Activated T-cell treated with anti-CD3 and anti-CD28 coated beads for 4 hours (primary cell): ENCODE data around the gene COPA.
"Not testable (repeated sequence)": the region's sequence is repeated elsewhere in the genome, so short reads cannot be mapped to it uniquely, and the experiment has no call there.

Experiments used
- DNase-seq: peaks from one replicate; pipeline ENCODE4 v3.0.0-alpha.2; 2020

The COPA gene

DNA sequence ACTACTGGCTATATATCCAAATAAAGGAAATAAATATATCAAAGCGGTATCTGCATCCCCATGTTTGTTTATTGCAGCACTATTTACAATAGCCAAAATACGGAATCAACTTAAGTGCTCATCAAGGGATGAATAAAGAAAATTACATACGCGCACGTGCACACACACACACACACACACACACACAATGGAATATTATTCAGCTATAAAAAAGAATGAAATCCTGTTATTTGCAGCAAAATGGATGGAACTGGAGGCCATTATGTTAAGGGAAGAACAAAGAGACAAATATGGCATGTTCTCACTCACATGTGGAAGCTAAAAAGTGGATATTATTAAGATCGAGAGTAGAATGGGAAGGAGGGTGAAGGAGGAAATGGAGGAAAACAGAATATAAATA lies 20.2 kb downstream of the COPA start:
- no peak for DNase-seq

DNA sequence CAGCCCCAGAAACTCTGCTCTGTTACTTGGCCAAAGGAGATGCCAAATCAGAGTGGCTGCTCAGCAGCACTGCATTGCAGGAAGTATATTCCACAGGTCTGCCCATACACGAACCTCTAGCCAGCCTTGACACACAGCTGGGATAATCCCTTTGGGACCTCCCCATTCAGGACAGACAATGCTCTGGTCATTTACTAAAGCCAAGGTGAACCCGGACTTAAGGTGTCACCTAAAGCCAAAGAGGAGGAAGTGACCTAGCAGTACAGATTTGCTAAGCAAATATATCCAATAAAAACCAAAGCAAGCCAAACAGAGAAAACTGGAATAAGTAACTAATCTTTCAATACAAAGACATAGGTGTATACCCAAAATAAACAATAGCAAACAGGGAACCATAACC lies 27.7 kb downstream of the COPA start:
- no peak for DNase-seq

DNA sequence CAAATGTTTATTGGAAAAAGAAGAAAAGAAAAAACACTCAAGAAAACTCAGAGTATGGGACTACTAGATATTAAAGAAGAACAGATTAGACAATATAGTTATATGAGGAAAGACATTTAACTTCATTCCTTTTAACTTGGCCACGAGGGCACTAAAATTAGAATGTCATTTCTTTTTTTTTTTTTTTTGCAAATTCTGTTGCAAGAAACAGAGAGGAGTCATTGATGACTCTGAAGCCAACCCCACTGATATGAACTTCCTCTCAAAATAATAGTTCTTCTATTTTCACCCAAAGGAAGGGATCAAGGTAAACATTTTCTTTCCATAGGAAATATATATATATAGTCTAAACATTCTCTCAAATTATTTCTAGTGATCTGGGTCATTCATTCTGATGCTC lies 33.5 kb downstream of the COPA start:
- no peak for DNase-seq

DNA sequence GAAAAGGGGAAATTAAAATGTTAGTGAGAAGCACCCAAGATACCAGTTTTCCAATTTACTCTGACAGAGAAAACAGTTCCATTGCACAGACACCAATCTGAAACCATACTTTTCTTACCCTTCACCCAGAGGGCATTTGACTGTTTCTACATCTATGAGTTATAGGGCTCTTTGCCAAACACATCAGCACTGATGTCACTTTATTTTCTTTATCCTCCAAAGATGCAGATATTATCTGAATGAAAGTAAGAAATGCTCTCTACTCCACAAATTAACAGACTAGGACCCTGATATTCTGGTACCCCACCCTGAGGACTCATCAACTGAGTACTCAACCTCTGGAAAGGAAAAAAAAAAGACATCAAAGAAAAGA lies 33.9 kb downstream of the COPA start:
- DNase-seq: no peak

DNA sequence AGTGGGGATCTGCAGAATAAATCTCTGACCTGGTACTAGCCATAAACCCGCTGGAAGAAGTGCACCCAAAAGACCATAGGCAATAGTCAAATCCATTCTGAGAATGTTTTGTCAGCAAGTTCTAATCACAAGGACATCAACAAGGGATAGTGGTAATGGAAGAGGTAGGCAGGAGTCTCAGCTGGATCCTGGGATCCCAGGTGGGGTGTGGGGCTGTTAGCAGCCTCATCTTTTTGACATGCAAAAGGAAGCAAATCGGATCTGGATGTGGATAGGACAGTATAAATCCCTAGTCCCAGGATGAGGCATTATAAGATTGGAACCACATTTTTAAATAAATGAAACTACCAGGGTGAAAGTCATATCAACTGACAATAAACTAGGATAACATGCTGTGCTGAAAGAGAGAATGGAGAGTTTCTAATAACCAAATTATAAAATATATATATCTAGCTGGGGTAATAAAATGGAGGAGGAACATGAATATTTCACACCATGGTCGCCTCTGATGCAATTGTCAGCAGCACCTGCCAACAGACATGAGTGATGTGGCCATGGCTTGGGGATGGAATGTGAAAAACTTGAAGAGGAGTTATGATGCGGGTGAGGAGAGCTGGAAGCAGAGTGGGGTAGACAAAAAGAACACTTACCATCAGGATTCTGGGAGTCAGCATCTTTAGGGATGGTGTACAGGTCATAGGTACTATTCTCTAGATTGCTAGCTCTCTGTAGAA lies 34.4 kb downstream of the COPA start:
- no peak for DNase-seq

DNA sequence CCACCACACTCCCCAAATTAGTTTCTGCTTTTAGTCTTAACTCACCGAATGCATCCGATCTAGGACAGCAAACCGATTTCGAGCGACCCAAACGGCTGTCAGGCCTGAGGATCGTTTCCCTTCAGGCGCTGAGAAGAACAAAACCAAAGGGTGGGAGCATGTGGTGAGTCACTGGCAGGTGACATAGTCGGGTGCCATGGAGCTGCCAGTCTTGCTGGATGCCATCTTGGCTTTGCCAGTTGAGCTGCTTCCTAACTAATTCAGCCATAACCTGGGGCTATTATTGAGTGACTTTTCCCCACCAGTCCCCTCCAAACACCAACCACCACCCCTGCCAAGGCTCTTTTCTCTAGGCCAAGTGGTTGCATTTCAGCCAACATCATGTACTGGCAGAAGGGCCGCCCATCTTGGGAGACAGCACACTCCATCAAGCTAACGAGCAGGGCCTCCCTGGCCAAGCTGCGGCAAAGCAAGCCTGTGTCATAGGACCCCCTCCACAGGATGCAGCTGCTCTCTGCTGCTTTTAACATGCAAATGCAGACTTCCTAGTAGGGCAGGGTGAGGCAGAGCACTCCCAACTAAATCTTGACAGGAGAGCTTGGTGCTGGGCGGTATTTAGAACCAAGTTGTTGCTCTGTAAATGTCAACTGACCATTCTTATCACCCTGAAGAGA lies 35.8 kb downstream of the COPA start:
- DNase-seq: no peak

DNA sequence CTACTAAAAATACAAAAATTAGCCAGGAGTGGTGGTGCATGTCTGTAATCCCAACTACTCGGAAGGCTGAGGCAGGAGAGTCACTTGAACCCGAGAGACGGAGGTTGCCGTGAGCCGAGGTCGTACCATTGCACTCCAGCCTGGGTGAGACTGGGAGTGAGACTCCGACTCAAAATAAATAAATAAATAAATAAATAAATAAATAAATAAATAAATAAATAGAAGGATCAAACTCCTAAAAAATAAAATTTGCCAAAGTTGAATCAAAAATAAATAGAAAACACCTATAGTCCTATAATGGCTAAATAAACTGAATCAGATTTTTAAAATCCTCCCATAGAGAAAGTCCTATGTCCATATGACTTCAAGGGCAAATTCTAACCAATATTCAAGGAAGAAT lies 42.9 kb downstream of the COPA start:
- no peak for DNase-seq

DNA sequence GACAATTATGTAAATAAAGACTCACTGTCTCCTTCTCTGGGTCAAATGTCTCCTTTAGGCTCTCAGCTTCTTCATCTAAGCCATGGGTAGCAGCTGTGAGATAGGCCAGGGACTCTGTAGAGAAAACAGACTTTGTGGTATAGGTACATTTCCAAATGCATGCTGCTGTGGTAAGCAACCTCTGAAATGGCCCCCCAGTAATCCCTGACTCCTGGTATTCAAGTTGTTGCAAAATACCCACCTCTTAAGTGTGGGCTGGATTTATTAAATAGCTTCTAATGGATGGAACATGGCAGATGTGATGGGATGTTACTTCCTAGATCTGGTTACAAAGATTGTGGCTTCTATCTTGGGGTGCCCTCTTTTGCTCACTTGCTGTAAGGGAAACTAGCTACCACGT lies 47.0 kb downstream of the COPA start:
- DNase-seq: no peak

DNA sequence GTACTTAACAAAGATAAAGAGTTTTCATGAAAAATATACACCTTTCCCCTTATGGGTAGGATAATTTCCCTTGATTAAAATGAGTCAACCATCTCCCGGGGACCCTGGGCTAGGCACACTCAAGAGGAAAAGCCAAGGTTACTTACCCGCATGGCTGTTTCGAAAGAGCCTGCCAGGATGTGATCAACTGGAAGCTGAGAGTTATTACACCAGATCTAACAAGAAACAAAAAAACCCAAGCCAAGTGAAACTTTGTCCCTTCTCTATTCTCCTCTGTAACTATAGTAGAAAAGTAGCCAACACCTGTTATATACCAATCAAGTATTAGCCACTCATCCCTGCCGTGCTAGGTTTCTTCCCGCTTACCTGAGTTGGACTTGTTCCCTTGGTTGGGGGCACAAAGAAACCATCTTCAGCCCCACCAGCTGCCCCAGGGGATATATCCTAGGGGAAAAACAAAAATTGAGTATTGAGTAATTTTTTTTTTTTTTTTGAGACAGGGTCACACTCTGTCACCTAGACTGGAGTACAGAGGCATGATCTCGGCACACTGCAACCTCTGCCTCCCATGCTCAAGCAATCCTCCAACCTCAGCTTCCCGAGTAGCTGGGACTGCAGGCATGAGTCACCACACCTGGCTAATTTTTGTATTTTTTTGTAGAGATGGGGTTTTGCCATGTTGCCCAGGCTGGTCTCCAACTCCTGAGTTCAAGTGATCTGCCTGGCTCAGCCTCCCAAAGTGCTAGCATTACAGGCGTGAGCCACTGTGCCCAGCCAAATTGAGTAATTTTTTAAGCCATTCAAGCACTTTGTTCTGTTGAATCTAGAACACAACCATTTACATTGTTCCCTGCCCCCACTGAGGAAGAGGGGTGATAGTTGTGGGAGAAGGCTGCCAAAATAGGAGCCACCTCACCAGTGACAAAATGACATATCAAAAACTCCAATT lies 49.8 kb downstream of the COPA start:
- DNase-seq: no peak

DNA sequence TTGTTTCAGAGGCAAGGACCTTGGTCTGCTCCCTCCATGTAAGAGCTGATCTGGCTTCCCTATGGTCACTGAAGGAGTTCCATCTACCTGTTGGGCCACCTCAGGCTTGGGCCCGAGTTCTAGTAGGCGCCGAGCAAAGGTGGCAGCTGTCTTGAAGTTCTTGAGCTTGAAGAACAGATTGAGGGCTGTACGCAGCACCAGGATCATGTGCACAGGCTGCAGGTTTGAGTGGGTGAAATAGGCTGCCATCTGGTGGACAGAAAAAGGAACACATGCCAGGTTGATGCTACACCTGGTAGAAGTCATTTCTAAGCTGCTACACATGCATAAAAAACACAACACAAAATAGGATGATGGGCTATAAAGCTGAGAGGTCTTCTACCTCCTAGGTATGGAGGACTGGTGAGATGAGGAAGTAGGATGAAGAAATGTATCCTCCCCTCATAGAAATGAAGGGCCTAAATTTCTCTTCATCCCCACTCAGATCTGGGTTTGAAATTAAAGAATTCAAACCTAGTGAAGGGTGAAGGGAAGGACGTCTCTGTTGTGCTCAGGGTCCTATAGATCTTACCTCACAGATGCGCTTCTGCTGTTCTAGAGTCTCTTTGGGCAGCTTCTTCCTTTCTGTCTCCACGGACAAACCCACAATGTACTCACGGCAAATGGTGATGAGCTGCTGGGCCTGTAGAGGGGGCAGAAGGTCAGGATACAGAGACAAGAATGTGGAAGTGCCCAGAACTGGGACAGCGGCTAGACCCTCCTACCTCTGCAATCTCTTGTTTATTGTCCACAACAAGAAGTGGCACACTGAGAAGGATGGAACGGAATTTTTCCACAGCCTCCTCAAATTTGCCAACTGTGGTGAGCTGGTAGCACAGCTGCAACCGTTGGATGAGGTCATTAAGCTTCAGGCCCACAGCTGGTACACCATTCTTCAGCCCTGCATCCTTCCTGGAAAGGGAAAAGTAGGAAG lies 51.5 kb downstream of the COPA start:
- DNase-seq: peak; percentile 52

DNA sequence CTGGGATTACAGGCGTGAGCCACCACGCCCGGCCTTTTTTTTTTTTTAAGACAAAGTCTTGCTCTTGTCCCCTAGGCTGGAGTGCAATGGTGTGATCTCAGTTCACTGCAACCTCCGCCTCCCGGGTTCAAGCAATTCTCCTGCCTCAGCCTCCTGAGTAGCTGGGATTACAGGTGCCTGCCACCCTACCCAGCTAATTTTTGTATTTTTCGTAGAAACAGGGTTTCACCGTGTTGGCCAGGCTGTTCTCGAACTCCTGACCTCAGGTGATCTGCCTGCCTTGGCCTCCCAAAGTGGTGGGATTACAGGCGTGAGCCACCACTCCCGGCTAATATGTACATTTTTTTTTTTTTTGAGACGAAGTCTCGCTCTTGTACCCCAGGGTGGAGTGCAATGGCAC lies 55.3 kb downstream of the COPA start:
- not testable (repeated sequence) for DNase-seq

DNA sequence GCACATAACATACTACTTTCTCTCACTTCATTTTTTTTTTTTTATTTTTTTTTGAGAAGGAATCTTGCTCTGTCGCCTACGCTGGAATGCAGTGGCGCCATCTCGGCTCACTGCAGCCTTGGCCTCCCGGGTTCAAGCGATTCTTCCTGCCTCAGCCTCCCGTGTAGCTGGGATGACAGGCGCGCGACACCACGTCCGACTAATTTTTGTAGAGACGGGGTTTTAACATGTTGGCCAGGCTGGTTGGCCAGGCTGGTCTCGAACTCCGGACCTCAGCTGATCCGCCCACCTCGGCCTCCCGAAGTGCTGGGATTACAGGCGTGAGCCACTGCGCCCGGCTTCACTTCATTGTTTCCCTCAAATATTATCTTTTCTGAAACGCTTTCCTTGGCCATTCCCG lies 57.5 kb downstream of the COPA start:
- no peak for DNase-seq

DNA sequence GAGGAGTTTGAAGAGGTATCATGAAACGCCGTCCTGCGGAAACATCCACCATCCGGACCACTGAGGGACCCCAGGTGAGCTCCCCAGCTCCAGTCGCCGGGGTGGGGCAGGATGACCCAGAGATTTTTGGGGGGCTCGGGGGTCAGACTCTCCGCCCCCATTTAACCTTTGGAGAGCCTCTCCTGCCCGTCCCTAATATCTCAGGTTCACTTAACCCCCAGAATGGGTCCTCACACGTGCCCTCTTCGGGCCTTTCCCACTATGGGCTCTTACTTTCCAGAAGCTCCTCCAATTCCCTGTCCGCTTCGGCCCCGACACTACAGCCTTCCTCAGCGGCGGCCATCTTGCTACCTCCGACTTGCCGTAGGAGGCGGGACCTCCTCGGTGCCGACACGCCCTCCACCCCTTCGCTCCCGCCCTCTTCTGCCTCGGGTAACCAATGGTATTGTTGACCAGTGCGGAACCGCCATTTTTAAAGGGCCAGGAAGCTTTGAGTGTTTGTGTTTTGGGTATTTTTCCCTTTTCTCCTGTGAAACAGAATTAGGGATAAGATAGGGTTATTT lies 58.2 kb downstream of the COPA start, which contains the start of gene PEX19:
PEX19 (minus strand) TSS at position 352 of the 563 bp plus-strand sequence; CDS start at position 343, 9 bp downstream.
- peak; percentile 92 for DNase-seq

DNA sequence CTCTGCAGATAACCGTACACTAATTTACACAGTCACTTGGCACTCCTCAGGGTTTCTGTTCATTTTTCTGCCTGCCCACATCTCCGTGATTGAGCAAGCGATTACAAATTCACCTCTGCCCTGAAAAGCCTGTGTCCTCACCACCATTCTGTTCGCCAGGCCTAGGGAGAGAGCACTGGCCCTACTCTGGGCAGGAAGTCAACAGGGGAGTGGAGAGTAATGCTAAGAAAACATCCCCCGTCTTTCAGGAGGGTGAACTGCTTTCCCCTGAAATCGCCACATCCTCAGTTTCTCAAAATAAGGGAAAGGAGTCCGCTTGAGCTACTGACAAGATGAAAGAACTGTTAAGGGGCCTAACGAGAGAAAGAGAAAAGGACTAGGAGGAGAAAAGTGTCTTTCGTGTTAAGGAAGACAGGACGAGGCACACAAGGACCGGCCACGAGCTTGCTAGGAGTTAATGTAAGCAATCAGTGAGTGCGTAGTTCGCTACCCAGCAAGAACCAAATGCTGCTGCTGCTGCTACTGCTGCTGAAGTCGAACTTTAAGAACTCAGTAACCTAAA lies 58.7 kb downstream of the COPA start:
- no peak for DNase-seq

DNA sequence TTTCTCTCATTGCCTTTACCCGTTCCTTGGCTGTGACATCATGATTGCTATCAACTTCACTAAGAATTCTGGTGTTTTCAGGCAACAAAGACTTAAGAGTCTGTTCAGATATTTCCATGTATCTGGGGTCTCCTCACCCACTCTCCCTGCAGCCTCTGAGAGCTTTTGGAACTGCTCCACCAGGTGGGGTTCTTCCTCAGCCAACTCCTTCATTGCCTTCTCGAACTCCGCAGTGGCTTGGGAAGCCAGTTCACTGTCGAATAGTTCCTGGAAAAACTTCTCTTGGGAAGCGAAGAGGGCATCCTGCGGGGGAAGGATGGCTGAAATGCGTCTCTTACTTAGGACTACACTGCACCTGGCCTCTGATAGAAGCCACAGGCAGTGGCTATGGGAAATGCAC lies 60.2 kb downstream of the COPA start:
- no peak for DNase-seq

DNA sequence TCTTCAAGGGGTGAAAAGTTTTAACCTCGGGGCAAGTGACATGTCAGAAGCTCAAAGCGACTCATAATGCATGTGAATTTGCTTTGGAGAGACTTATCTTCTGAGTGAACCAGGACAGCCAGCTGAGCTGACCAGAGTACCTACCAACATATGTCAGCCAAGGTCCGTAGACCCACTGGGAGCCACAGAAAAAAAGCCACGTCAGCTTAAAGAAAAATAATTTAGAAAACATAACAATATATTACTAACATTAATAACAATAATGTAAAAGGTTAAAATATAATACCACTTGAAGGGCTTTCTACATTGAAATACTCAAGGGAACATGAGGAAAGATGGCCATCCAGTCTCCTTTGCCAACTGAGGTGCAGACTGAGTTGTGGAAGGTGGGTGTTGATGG lies 65.1 kb downstream of the COPA start:
- no peak for DNase-seq

DNA sequence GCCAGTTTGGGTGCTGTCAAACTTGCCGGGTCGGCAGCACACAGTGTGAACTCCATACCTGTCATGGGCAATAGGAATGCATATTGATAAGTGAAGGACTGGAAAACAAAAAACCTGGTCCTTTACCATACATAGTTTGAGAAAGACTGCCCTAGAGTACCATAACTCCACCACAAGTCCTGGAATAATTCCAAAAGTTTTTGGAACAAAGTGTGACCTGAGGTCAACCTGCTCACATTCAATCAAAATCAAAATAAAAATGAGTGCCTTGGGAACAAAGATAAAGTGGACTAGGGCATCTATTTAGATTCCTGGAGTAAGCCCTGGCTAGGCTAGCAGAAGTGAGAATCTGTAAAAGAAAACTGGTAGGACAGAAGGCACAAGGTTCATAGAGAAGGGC lies 65.7 kb downstream of the COPA start:
- DNase-seq: no peak

DNA sequence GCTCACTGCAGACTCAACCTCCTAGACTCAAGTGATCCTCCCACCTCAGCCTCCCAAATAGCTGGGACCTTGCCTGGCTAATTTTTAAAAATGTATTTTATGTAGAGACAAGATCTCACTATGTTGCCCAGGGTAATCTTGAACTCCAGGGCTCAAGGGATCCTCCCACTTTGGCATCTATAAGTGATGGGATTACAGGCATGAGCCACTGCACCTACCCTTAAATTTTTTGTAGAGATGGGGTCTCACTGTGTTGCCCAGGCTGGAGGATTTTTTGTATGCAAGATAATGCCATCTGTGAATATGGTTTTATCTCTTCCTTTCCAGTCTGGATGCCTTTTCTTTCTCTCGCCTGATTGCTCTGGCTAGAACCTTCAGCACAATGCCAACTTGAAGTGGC lies 72.0 kb downstream of the COPA start:
- no peak for DNase-seq

DNA sequence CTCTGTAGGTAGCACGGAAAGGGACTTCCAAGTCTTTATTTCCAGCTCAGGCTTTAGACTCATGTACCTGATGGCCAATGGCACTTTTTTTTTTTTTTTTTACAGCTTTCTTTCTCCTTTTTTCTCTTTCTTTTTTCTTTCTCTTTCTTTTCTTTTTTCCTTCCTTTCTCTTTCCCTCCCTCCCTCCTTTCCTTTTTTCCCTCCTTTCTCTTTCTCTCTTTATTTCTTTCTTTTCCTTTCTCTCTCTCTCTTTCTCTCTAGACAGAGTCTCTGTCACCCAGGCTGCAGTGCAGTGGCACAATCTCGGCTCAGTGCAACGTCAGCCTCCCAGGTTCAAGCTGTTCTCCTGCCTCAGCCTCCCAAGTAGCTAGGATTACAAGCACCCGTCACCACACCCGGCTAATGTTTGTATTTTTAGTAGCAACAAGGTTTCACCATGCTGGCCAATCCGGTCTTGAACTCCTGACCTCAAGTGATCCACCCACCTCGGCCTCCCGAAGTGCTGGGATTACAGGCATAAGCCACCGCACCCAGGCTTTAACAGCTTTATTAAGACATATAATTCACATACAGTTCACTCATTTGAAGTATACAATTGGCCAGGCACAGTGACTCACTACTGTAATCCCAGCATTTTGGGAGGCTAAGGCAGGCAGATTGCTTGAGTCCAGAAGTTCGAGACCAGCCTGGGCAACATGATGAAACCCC lies 75.6 kb downstream of the COPA start:
- DNase-seq: no peak

DNA sequence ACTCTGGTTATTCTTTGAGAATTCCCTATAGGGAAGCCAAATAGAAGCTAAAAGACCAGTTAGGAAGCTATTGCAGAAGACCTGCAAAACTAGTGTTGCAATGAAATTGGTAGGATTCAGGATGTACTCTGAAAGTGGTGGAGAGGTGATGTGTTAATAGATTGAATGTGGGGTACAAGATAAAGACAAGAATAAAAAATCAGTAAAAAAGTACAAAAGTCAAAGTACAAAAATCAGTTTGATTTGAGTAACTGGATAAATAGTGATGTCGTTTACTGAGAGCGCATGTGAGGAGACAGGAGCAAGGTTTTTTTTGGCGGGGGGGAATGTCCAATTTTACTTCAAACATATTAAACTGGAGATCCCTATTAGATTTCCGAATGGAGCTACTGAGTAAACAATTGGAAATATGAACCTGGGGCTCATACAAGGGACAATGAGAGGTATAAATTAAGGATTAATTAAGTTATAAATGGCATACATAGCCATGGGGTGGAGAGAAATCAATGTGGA lies 78.2 kb downstream of the COPA start:
- DNase-seq: no peak
